ENCODE measurements around the gene MYO18A. TPM values are rescaled to one million over a fixed set of nuclear protein-coding genes. Genes with fewer than 3 reads are reported as not detected.
"Not testable (repeated sequence)": the region's sequence is repeated elsewhere in the genome, so short reads cannot be mapped to it uniquely, and the experiment has no call there.

The MYO18A gene
- total RNA-seq, 1 experiment from 2014 or later, result 8.4 TPM

- DNase-seq (ENCODE audit: low spot score), result peak; percentile 79
Observed at GRCh38 chr17:29102741-29103181, 77.4 kb downstream of the MYO18A start.

- no peak for DNase-seq (ENCODE audit: low spot score)
Observed at GRCh38 chr17:29102046-29102445, 78.2 kb downstream of the MYO18A start.

- no peak for DNase-seq (ENCODE audit: low spot score)
Observed at GRCh38 chr17:29100296-29100695, 79.9 kb downstream of the MYO18A start.

- no peak for DNase-seq (ENCODE audit: low spot score)
Observed at GRCh38 chr17:29099527-29099926, 80.7 kb downstream of the MYO18A start.

- DNase-seq (ENCODE audit: low spot score), result no peak
Observed at GRCh38 chr17:29096094-29096493, 84.1 kb downstream of the MYO18A start.

- no peak for DNase-seq (ENCODE audit: low spot score)
Observed at GRCh38 chr17:29095439-29095838, 84.8 kb downstream of the MYO18A start.

GRCh38 chr17:29094101-29094708 is 86.0 kb downstream of the MYO18A start:
- no peak for DNase-seq (ENCODE audit: low spot score)

GRCh38 chr17:29093090-29093871 is 86.9 kb downstream of the MYO18A start:
- no peak for DNase-seq (ENCODE audit: low spot score)

- DNase-seq (ENCODE audit: low spot score), result no peak
Observed at GRCh38 chr17:29091606-29092289, 88.5 kb downstream of the MYO18A start.

GRCh38 chr17:29090750-29091605 is 89.2 kb downstream of the MYO18A start:
- no peak for DNase-seq (ENCODE audit: low spot score)

GRCh38 chr17:29090108-29090507 is 90.1 kb downstream of the MYO18A start:
- no peak for DNase-seq (ENCODE audit: low spot score)

GRCh38 chr17:29089601-29090044 is 90.6 kb downstream of the MYO18A start:
- DNase-seq (ENCODE audit: low spot score), result no peak

GRCh38 chr17:29088782-29089181 is 91.4 kb downstream of the MYO18A start:
- not testable (repeated sequence) for DNase-seq (ENCODE audit: low spot score)

GRCh38 chr17:29086628-29087332 is 93.4 kb downstream of the MYO18A start:
- no peak for DNase-seq (ENCODE audit: low spot score)

GRCh38 chr17:29085223-29085622 is 95.0 kb downstream of the MYO18A start:
- DNase-seq (ENCODE audit: low spot score), result no peak

- DNase-seq (ENCODE audit: low spot score), result peak; percentile 63
Observed at GRCh38 chr17:29084541-29085146, 95.6 kb downstream of the MYO18A start.

GRCh38 chr17:29080965-29081364 is 99.2 kb downstream of the MYO18A start:
- DNase-seq (ENCODE audit: low spot score), result no peak

GRCh38 chr17:29080323-29080722 is 99.9 kb downstream of the MYO18A start:
- DNase-seq (ENCODE audit: low spot score), result no peak

GRCh38 chr17:29079887-29080286 is 100.3 kb downstream of the MYO18A start:
- no peak for DNase-seq (ENCODE audit: low spot score)

GRCh38 chr17:29079433-29079832 is 100.8 kb downstream of the MYO18A start:
- DNase-seq (ENCODE audit: low spot score), result no peak

All from H4 (cell line).